ENCODE measurements around the gene SEMA6B.
"Not testable (repeated sequence)": the region's sequence is repeated elsewhere in the genome, so short reads cannot be mapped to it uniquely, and the experiment has no call there.

SEMA6B gene

DNA sequence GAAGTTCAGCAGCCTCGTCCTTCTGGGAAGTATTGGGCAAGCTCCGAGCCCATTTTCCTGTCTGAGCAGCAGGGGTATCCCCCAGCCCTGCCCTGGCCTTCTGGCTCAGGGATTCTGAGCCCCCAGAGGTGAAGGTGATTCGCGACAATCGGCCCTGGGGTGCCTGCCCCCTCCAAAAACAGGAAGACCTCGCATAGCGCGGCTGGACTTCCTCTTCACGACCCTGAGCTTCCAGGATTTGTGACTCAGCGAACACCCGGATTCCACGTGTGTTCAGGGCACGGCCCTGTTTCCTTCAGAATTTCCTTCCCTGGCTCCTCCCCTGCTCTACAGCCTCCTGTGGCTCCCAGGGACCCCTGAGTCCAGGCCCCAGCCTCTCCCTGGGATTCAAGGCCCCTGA is at the start of gene SEMA6B:
SEMA6B (minus strand) TSS at position 116 of the 400 bp plus-strand sequence. CDS start 1,227 bp downstream, outside the sequence.
- no peak for DNase-seq

DNA sequence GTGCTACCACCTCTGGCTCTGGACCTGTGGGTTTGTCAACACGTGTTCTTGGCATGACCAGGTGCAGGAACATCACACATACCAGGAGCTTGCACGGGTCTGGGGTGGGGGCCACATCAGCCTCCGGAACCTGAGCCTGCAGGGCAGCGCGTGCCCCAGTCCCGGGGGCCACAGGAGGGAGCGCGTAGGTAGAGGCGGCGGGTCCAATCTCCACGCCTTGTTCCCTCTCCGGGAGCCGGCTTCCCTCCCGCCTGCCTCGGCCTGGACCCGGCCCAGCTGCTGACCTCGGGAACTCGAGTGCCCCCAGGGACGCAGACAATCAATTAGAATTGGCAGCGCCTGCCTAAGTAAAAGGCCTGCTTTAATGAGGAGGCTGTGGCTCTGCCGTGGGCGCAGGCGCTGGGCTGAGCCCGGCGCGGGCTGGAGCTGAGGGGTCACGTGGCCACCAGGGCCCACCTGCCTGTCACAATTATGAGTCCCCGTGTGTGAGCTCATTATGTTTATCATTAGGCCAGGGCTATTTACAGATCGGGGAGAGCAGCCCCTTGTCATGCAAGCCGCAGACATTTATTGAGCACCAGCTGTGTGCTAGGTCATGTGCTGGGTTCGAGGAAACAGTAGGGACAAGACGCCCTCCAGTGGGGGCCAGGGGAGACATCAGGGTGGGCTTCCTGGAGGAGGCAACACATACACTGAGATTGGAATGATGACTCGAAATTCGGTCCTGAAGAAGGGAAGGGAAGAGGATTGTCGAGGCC is 47.6 kb upstream of the SEMA6B start:
- peak; percentile 91 for DNase-seq

DNA sequence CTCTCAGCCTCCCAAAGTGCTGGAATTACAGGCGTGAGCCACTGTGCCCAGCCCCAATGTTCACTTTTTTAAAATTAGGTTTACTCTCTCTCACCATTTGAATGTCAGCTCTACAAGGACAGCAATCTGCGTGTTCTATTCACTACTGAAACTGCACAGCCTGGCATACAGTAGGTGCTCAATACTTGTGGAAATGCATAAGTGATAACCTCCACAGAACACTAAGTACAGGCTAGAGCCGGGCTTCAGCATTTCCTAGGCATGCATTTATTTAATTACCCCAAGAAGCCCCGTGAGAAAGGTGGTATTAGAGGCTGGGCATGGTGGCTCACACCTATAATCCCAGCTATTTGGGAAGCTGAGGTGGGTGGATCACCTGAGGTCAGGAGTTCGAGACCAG is 46.7 kb upstream of the SEMA6B start:
- DNase-seq, result no peak

GRCh38 chr19:4604912-4605311 is 45.4 kb upstream of the SEMA6B start:
- DNase-seq, result no peak

DNA sequence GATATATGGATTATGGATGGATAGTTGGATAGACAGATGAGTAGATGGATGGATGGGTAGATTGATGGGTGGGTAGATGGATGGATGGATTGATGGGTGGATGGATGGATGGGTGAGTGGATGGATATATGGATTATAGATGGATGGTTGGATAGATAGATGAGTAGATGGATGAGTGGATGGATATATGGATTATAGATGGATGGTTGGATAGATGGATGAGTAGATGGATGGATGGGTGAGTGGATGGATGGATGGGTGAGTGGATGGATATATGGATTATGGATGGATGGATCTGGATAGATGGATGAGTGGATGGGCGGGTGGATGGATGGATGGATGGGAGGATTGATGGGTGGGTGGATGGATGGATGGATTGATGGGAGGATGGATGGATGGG is 43.4 kb upstream of the SEMA6B start:
- no peak for DNase-seq

- DNase-seq, result no peak
Observed at GRCh38 chr19:4602173-4602788, 42.8 kb upstream of the SEMA6B start.

- DNase-seq, result no peak
Observed at GRCh38 chr19:4600893-4601292, 41.4 kb upstream of the SEMA6B start.

DNA sequence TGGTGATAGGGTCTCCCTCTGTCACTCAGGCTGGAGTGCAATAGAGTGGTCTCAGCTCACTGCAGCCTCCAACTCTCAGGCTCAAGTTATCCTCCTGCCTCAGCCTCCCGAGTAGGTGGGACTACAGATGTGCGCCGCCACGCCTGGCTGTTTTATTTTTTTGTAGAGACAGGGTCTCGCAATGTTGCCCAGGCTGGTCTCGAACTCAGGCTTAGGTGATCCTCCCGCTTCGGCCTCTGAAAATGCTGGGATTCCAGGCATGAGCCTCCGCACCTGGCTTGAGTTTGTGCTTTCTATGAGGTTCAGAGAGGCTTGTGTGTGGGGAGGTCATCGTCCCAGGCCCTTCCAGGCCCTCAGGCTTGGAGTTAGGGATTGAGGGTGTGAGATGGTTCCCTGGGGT is 40.6 kb upstream of the SEMA6B start:
- no peak for DNase-seq

DNA sequence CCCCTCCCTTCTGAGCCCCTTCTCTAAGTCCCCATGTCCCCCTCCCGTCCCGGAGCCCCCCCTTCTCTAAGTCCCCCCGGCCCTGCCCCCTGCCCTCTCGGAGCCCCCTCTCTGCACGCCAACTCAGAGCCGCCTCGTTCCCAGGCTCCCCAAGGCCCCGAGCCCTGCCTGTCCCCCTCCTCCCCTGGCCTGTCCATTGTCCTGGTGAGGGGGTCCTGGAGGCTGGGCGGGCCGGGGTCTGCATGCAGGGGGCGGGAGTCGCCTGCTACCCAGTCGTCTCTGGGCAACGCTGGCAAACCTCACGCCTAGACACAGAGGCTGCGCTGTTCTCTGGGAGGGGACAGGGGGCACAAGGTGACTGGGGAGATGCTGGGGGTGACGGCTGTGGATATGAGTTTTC is 39.2 kb upstream of the SEMA6B start:
- no peak for DNase-seq

DNA sequence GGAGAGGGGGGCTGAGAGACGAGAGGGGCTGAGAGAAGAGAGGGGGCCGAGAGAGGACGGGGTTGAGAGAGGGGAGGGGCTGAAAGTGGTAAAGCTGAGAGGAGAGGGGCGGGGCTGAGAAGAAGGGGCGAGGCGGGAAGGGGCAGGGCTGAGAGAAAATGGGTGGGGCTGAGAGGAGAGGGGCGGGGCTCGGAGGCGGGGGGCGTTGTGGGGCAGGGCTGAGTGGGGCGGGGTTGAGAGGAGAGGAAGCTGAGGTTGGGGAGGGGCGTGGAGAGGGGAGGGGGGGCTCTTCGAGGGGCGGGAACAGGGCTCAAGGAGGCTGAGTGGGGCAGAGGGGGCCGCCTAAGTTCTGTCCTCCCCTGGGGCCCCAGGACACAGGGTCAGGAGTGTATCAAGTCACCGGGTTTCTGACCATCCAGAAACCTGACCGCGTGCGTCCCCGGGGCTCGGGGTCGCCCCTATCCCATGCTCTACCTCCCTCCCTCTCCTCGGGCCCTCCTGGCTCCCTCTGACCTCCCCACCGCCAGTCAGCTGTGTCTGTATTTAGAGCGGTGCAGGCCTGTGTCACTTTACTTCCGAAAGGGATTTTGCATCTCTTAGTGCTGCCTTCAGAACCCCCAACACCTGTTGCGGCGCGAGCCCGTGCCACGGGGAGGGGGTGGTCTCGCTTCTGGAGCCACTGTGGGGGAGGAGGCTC is 38.6 kb upstream of the SEMA6B start:
- no peak for DNase-seq

DNA sequence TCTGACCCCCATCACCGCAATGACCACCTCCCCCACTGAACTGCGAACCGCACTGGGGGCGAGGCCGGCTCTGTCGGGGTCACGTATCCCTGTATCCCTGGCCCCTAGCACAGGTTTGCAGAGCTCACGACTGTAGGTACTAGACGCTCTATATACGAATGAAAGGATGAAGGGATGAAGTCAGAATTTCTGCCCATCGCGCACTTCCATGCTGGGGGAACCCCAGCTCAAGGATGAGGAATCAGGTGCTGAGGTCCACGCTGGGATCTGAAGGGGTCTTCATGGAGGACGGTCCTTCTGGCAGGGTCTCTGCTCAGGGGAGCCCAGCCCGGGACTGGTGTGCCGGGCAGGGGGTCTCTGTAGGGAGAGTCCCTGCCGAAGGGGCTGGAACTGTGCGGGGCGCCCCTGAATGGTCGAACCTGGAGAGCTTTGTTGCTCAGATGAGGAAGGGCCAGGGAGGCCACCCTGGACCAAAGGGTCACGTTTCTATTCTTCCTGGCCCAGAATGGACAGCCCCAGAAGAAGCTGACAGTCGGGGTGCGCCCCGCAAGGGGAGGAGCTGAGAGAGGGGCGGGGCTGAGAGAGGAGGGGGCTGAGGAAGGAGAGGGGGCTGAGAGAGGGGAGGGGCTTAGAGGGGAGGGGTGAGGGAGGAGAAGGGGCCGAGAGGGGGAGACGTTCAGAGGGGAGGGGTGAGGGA is 37.9 kb upstream of the SEMA6B start:
- DNase-seq, result no peak

GRCh38 chr19:4596033-4596904 is 36.8 kb upstream of the SEMA6B start:
- DNase-seq, result no peak

GRCh38 chr19:4595158-4595557 is 35.7 kb upstream of the SEMA6B start:
- DNase-seq, result not testable (repeated sequence)

DNA sequence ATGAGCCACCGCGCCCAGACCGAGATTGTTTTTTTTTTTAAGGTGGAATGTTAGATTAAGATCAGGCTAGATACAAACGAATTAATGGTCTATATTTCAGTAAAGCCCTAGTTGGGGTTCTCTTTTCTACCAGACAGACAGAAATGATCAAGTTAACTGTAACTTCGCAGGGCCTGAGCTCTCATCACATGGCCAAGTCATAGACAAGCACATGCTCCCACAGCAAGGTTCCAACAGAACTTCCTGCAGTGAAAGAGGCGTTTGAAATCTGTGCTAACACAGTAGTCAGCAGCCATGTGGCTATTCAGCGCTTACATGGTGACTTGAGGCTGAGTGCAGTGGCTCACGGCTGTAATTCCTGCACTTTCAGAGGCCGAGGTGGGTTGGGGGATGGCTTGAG is 34.7 kb upstream of the SEMA6B start:
- DNase-seq, result no peak

GRCh38 chr19:4593409-4593851 is 33.9 kb upstream of the SEMA6B start:
- no peak for DNase-seq

GRCh38 chr19:4592445-4592844 is 33.0 kb upstream of the SEMA6B start:
- no peak for DNase-seq

GRCh38 chr19:4591320-4591719 is 31.8 kb upstream of the SEMA6B start:
- no peak for DNase-seq

- DNase-seq, result no peak
Observed at GRCh38 chr19:4590559-4590958, 31.1 kb upstream of the SEMA6B start.

- no peak for DNase-seq
Observed at GRCh38 chr19:4589579-4590410, 30.3 kb upstream of the SEMA6B start.

DNA sequence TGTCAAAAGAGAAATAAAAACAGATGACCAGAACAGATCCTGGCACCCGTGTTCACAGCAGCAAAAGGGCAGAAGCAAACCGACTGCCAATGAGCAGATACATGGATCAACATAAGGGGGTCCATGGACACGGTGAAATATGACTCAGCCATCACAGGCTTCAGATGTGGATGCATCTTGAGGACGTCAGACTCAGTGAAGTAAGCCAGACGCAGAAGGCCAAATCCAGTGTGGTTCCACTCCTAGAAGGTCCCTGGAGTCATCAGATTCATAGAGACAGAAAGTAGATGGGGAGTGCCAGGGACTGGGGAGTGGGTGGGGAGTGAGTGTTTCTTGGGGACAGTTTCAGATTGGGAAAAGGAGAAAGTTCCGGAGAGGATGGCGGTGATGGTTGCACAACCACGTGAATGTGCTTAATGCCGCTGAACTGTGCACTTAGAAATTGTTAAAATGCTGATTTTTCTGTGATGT is 28.8 kb upstream of the SEMA6B start:
- DNase-seq, result no peak

GRCh38 chr19:4587527-4587926 is 28.0 kb upstream of the SEMA6B start:
- no peak for DNase-seq
